GM19043 (cell line): ENCODE measurements around the gene PODN.

Experiments used
- ATAC-seq: cut with Tn5 transposase; IDR thresholded peaks from one replicate; pipeline ENCODE4 v1.9.1; 2021; ENCODE audit warnings: low read depth; ENCODE audit not compliant: unreplicated experiment

Gene PODN

GRCh38 chr1:53111693-53112092 lies 49.7 kb downstream of the PODN start:
- no peak for ATAC-seq

- ATAC-seq, result no peak
Observed at GRCh38 chr1:53112271-53112774, 50.3 kb downstream of the PODN start.

- no peak for ATAC-seq
Observed at GRCh38 chr1:53112861-53113260, 50.8 kb downstream of the PODN start.

DNA sequence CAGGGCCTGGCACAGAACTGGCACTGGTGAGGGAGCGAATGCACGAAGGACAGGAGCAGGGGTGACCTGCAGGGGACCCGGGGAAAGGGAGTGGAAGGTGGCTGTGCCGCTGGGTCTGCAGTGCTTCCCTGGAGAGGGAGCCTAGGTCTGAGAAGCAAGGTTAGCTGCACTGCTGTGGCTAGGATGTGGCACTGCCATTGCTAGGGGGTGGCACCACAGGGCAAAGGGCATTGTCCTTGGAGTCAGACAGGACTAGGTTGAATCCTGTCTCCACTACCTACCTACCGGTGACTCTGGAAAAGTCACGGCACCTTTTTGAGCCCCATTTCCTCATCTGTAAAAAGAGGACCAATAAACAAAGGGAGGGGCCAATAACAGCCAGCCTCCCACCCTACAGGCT lies 52.1 kb downstream of the PODN start:
- no peak for ATAC-seq

DNA sequence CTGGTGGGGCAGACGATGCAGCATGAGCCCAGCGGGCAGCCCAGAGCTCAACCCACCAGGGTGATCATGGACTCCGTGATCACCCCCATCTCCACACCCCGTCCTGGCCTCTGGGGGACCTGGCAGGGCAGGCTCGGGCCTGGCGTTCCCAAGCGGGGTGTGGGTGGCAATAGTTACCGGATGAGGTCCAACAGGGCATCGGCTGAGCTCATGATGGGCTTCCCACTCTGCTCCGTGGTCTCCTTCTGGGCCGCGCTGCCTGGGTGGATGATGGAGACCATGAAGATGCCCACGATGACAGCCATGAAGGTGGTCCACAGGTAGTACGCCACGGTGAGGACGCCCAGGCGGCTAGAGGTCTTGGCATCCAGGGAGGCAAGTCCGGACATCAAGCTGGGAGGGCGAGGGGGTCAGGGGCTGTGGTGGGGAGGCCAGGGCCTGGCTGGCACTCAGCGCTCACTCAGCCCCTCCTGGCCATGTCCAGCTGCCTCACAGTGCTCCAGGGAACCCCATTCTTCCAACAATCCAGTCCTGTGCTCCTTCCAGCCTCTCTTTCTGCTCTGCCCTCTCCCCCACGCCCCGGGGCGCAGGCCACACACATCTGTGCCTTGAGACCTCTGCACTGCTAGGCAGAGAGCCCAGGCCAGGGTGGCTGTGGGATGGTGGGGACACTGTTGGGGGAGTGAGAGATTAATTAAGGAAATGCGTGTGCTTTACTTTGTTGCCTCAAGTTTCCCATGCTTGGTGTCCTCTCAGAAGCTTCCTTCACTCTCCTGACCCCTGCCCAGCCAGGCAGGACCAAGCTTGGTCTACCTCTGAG lies 52.8 kb downstream of the PODN start:
- no peak for ATAC-seq

DNA sequence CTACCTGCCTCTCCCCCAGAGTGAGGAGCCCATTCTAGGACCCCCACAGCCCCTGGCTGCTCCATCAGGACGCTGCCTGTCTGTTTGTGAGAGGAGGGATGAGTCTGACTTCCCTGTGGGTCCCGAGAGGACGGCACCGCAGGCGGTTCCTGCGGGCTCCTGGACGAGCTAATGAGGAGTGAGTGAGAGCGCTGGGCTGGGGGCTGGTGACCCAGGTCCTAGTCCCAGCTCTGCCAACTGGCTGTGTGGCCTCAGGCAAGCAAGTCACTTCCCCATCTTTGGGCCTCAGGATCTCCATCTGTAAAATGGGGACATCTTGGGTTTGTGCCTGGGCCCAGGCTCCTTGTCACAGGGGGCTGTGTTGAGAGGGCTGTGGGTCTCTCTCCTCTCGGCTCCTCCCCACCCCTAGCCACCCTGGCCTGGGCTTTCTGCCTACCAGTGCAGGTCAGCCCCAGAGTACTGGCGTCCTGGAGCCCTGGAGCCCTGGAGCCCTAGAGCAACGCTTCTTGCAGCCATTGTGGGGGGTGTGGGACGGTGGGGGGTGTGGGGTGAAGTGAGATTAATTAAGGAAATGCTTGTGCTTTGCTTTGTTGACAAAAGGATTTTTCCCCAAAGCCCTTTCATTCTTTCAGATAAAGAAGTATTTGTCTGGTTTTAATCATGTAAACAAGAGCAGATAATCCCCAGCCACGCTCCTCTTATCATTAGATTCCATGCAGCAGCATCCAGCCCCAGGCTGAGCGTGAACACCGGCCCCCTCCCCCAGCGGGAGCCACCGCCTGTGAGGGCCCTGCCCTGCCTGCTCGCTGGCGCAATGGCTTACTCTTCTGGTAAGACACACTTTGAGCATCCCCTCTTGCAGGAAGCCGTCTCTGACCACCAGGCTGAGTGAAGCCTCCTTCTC lies 53.6 kb downstream of the PODN start:
- no peak for ATAC-seq

- no peak for ATAC-seq
Observed at GRCh38 chr1:53116307-53116810, 54.3 kb downstream of the PODN start.

DNA sequence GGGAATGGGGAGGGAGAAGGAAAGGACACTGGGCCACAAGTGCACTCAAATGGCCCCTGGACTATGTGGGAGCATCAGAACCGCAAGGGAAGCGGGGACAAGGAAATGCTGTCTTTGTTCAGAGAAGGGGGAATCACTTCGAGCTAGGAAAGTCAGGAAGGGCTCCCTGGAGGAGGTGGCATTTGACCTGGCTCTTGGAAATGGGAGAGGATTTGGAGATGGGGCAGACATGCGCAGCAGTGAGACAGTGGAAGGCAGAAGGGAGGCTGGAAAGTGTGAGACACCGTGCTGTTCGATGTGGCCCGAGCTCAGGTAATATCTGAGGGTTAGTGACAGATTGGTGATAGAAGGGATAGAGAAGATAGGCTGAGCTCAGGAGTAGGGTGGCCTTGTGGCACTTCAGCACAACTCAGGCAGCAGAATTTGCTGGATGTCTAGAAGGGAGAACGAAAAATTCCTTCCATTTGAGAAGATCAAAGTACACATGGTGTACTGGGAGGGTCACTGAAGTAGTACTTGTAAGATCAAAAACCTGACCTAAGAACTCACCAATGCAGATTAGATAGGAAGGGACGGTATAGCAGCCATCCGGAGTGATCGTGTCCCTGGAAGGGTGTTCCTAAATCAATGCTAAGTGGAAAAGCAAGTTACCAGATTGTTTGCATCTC lies 55.1 kb downstream of the PODN start:
- no peak for ATAC-seq

- ATAC-seq, result no peak
Observed at GRCh38 chr1:53117836-53118235, 55.8 kb downstream of the PODN start.

- ATAC-seq, result no peak
Observed at GRCh38 chr1:53120659-53121058, 58.6 kb downstream of the PODN start.

DNA sequence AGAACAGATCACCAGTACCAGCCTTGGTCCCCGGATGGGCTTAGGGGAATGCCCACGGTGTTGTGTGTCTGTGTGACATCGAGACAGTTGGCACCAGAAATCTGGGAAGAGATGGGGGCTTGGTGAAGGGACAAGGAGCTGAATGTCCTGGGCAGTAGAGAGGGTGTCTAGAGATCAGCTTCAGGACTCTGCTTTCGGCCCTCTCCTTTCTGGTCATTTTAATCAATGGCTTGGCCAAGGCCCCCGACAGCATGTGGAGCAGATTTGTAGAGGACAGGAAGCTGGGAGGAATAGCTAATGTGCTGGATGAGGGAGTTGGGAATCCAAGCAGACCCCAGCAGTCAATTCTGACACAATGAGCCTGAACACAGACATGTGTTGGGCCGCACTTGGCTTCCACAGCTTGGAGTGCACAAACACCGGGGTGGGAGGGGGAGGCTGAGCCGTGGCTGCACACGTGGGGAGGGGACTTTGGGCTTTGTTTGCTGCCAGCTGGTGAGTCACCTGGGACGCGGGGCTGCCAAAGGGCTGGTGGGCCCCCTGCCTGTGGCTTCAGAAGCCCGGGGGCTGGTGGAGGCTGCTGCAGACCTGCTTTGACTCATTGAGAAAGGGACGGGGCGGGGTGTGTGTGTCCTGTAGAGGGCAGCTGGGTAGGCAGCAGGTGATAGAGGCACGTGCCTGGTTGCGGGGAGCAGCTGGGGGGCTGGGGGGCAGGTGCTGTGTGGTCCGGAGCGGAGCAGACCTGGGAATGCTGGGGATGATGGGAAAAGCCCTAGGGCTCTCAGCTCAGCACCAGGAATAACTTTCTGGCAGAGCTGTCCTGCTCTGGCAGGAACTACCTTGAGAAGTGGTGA lies 59.5 kb downstream of the PODN start:
- ATAC-seq, result no peak

- ATAC-seq, result no peak
Observed at GRCh38 chr1:53122201-53122885, 60.3 kb downstream of the PODN start.

DNA sequence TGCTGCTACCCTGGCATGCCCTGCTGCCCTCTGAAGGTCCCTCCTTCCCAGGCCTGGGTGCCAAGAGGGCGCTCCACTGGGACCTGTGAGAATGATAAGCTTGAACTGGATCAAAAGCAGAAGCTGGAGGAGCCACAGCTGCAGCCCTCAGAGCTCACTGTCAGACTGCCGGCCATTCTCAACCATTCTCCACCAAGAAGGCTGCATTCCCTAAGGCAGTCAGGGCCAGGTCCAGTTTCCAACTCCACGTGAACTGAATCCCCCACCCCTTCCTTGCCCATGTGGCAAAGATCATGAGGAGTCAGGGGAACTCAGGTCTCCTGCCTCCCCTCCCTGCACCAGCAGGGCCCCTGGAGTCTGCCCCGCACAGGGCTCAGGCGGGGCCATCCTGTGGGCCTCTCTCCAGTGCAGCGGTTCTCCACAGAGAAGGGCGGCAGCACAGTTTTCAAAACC lies 61.0 kb downstream of the PODN start:
- ATAC-seq, result no peak

GRCh38 chr1:53123453-53124140 lies 61.6 kb downstream of the PODN start:
- no peak for ATAC-seq

- no peak for ATAC-seq
Observed at GRCh38 chr1:53125122-53125521, 63.1 kb downstream of the PODN start.

- ATAC-seq, result no peak
Observed at GRCh38 chr1:53125623-53126360, 63.8 kb downstream of the PODN start.

DNA sequence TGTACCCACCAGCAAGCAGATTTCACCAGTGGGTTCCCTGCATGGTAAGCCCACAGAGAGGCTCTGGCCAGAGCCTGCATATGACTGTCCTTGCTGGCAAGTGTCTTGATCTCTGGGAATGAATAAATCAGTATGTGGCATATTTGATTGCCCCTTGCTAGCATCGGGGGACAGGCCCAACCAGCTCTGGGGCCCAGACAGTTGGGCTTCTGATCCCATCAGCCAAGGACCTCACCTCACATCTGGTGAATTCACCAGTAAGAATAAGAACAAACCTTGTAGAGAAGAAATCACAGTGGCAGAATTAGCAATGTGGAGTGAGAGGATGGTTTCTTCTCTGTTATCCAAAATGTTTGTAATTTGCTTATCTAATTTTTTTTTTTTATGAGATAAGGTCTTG lies 64.5 kb downstream of the PODN start:
- ATAC-seq, result no peak

DNA sequence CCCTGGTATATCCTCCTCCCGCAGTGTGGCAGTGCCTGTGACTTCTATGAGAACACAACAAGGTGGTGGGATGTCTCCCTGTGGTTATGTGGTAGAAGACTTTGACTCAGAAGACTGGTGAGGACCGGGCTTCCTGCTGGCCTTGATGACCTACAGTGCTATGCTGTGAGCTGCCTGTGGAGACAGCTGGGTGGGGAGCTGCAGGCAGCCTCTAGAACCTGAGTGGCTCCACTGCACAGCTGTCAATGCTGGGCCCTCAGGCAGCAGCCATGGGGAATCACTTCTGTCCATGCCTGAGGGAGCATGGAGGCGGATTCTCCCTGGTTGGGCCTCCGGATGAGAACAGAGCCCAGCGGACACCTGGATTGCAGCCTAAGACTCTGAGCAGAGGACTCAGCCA lies 65.5 kb downstream of the PODN start:
- no peak for ATAC-seq
